Stimulated activated CD8-positive, alpha-beta memory T cell treated with anti-CD3 and anti-CD28 coated beads, Interleukin-4, amount 100 ng/mL, for 4 hours (primary cell): Measurements from ENCODE around the gene TREML4.
"Not testable (repeated sequence)": the region's sequence is repeated elsewhere in the genome, so short reads cannot be mapped to it uniquely, and the experiment has no call there.

Experiments used
- DNase-seq, 2 donors: peaks; one replicate each; pipeline ENCODE4 v3.0.0-alpha.2; 2020; ENCODE audit warnings: low read depth in 2 of 2, low spot score in 1 of 2

Gene TREML4

GRCh38 chr6:41228096-41228495 is at the start of gene TREML4:
Gene TREML4 (plus strand): TSS chr6:41228349. CDS start chr6:41228428, 79 bp downstream.
- DNase-seq, result no peak

- no peak for DNase-seq
Observed at GRCh38 chr6:41179163-41179562, 49.0 kb upstream of the TREML4 start.

- no peak for DNase-seq
Observed at GRCh38 chr6:41181566-41181965, 46.6 kb upstream of the TREML4 start.

- no peak for DNase-seq
Observed at GRCh38 chr6:41182069-41183034, 45.8 kb upstream of the TREML4 start.

GRCh38 chr6:41184761-41185160 is 43.4 kb upstream of the TREML4 start:
- no peak for DNase-seq

- no peak for DNase-seq
Observed at GRCh38 chr6:41186031-41186562, 42.1 kb upstream of the TREML4 start.

GRCh38 chr6:41187924-41188886 is 39.9 kb upstream of the TREML4 start:
- DNase-seq, result no peak

- DNase-seq, result not testable (repeated sequence)
Observed at GRCh38 chr6:41189046-41189445, 39.1 kb upstream of the TREML4 start.

- no peak for DNase-seq
Observed at GRCh38 chr6:41189967-41190366, 38.2 kb upstream of the TREML4 start.

GRCh38 chr6:41190791-41191190 is 37.4 kb upstream of the TREML4 start:
- no peak for DNase-seq

- no peak for DNase-seq
Observed at GRCh38 chr6:41191569-41191968, 36.6 kb upstream of the TREML4 start.

- no peak for DNase-seq
Observed at GRCh38 chr6:41193171-41193734, 34.9 kb upstream of the TREML4 start.

GRCh38 chr6:41193884-41194283 is 34.3 kb upstream of the TREML4 start:
- no peak for DNase-seq

GRCh38 chr6:41194386-41194785 is 33.8 kb upstream of the TREML4 start:
- no peak for DNase-seq

- DNase-seq, result no peak
Observed at GRCh38 chr6:41197234-41197633, 30.9 kb upstream of the TREML4 start.

GRCh38 chr6:41199552-41200246 is 28.4 kb upstream of the TREML4 start:
- no peak for DNase-seq

GRCh38 chr6:41200296-41200900 is 27.8 kb upstream of the TREML4 start:
- no peak for DNase-seq

GRCh38 chr6:41200901-41201763 is 27.0 kb upstream of the TREML4 start, which contains the start of gene TREML2:
Gene TREML2 (minus strand): TSS chr6:41201149. CDS start chr6:41201008, 141 bp downstream.
- DNase-seq, result no peak

GRCh38 chr6:41201764-41202173 is 26.4 kb upstream of the TREML4 start:
- DNase-seq, result no peak
